Neural progenitor cell (in vitro differentiated cells): Measurements from ENCODE around the gene FHIP1A.

Source experiments
- EZH2 ChIP-seq: fragments of 200-600 bp; sonication (generic); IDR thresholded peaks from 2 replicates; pipeline ENCODE4 v1.6.1; 2017; ENCODE audit warnings: antibody characterized with exemption, mild to moderate bottlenecking, moderate library complexity
- EZH2phosphoT487 ChIP-seq: fragments of 200-600 bp; sonication (generic); IDR thresholded peaks from 2 replicates; pipeline ENCODE4 v1.6.1; 2017; ENCODE audit warnings: antibody characterized with exemption
- TF ChIP-seq, protein P1 (sequence below): fragments of 200-600 bp; sonication (generic); IDR thresholded peaks from 2 replicates; pipeline ENCODE4 v1.5.1; 2017; ENCODE audit warnings: antibody characterized with exemption, mild to moderate bottlenecking

DNA sequence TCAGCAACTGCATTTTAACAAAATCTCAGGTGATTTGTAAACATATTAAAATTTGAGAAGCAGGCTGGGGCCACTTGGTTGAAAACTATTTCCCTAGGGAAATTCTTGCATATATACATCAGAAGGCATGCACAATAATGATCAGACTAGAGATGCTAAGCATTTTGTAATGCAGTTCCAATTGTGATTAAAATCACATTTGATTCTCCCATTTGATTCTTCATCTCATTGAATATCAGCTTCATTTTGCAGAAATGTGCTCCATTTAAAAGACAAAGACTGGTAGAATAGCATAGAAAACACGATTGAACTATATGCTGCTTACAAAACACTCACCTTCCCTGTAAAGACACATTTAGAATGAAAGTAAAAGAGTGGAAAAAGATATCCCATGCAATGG, 32.4 kb upstream of the FHIP1A start:
- TF ChIP-seq EZH2phosphoT487 (no peak), EZH2 (no peak)
- TF ChIP-seq, protein P1, sequence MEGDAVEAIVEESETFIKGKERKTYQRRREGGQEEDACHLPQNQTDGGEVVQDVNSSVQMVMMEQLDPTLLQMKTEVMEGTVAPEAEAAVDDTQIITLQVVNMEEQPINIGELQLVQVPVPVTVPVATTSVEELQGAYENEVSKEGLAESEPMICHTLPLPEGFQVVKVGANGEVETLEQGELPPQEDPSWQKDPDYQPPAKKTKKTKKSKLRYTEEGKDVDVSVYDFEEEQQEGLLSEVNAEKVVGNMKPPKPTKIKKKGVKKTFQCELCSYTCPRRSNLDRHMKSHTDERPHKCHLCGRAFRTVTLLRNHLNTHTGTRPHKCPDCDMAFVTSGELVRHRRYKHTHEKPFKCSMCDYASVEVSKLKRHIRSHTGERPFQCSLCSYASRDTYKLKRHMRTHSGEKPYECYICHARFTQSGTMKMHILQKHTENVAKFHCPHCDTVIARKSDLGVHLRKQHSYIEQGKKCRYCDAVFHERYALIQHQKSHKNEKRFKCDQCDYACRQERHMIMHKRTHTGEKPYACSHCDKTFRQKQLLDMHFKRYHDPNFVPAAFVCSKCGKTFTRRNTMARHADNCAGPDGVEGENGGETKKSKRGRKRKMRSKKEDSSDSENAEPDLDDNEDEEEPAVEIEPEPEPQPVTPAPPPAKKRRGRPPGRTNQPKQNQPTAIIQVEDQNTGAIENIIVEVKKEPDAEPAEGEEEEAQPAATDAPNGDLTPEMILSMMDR: no peak
